ENCODE results near the gene MIR17HG.

- TF ChIP-seq CTCF (IDR thresholded peaks at IDR 0.05): no peak
- no peak for TF ChIP-seq POLR2A (IDR thresholded peaks at IDR 0.05)
Measured at GRCh38 chr13:91362908-91363307, 15.4 kb downstream of the MIR17HG start.
